GM19372 (cell line): ENCODE results near the gene ZBTB8OS.
A peak's percentile ranks its signal among the peaks of the same experiment; 100 is the strongest.
"Not testable (repeated sequence)": the region's sequence is repeated elsewhere in the genome, so short reads cannot be mapped to it uniquely, and the experiment has no call there.

ENCODE experiments used
- ATAC-seq: cut with Tn5 transposase; IDR thresholded peaks from one replicate; pipeline ENCODE4 v1.9.1; 2021; ENCODE audit warnings: mild to moderate bottlenecking, low read depth, moderate library complexity; ENCODE audit not compliant: unreplicated experiment

ZBTB8OS gene

DNA sequence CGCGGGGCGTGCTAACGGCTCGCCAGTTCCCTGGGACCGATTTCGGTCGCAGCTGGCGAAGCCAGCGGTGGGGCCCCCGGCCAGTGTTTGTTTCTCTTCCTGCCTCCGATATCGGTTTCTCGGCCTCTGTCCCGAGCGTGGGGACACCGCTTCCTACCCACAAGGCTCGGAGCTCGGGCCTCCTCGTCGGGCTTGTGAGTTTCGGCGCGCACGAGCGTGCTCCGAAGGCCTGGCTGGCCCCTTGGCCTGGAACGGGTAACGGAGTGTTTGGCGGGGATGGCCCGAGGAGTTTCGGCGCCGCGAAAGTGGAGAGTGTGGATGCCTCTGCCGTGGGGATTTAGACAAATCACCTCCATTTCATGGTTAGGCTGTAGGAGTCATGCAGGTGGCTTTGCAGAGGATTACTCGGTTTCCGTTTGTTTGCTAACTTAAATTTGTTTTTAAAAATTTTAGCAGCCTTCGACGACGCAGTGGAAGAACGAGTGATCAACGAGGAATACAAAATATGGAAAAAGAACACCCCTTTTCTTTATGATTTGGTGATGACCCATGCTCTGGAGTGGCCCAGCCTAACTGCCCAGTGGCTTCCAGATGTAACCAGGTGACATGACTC lies 1.2 kb upstream of the ZBTB8OS start:
- no peak for ATAC-seq

DNA sequence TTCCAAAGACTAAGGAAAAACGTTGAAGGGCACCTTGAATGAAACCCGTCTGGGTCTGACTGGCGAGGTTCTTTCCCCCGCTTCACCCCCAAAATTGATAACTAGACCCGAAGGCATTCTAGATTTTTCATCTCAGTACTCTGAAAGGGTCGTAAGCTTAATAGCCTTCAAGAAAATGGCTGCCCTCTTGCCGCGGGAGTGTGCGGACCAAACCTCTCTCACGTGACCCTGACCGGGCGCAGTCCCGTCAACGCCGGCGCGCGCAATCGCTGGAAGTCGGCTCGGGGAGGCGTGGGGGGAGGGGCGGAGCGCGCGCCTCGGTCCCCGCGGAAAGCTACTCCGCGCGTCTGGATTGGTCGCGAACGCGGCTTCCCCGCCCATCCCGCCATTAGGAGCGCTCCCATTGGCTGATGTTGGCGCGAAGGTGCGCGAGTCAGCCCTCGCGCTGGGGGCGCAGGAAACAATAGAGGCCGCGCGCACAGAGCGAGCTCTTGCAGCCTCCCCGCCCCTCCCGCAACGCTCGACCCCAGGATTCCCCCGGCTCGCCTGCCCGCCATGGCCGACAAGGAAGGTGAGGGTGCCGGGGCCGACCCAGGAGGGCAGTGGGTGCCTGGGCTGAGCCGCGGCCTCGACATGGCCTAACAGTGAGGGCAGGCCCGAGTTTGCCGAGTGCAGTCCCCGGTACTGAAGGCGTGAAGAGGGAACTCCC lies 556 bp upstream of the ZBTB8OS start, which contains the start of gene RBBP4:
Gene RBBP4 (plus strand): TSS at position 457 of the 709 bp plus-strand sequence. CDS start 99 bp downstream, at position 556.
- peak; percentile 86 for ATAC-seq

DNA sequence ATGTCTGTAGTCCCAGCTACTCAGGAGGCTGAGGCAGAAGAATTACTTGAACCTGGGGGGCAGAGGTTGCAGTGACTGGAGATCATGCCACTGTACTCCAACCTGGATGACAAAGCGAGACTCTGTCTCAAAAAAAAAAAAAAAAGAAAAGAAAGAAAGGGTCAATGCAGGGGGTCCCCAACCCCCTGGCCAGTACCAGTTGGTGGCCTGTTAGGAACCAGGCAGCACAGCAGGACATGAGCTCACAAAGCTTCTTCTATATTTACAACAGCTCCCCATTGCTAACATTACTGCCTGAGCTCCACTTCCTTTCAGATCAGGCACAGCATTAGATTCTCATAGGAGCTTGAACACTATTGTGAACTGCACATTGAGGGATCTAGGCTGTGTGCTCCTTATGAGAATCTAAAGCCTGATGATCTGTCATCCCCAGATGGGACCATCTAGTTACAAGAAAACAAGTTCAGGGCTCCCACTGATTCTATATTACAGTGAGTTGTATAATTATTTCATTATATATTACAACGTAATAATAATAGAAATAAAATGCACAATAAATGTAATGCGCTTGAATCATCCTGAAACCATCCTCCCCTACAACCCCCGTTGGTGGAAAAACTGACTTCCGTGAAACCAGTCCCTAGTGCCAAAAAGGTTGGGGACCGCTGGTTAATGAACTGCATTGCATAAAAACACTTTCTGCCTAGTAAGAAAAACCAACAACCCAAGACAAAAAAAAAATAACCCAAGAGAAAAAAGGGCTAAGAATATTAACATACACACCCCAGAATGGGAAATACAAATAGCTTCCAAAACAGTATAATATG lies 2.8 kb downstream of the ZBTB8OS start:
- no peak for ATAC-seq

DNA sequence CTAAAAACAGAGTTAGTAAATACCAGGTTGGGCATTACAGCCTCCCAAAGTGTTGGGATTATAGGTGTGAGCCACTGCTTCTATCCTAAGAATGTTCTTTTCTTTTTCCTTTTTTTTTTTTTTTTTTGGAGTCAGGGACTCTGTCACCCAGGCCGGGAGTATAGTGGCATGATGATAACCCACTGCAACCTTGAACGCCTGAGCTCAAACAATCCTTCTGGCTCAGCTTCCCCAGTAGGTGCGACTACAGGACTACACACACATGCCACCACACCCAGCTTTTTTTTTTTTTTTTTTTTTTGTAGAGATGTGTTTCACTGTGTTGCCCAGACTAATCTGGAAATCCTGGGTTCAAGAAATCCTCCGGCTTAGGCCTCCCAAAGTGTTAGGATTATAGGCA lies 5.9 kb downstream of the ZBTB8OS start:
- no peak for ATAC-seq

DNA sequence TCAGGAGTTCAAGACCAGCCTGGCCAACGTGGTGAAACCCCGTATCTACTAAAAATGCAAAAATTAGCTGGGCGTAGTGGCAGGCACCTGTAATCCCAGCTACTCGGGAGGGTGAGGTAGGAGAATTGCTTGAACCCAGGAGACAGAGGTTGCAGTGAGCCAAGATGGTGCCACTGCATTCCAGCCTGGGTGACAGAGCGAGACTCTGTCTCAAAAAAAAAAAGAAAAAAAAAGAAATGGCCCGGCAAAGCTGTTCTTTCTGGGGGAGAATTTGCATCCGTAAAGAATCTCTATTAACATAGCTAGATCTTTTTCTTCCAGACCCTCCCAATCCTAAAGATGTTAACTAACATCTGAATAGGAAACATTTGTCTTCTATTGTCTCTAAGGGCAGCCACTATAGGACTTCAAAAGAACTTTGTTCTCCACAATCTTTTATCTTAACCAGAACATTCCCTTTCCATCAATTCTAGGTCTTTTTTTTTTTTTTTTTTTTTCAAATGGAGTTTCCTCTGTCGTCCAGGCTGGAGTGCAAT lies 8.0 kb downstream of the ZBTB8OS start:
- ATAC-seq: not testable (repeated sequence)

DNA sequence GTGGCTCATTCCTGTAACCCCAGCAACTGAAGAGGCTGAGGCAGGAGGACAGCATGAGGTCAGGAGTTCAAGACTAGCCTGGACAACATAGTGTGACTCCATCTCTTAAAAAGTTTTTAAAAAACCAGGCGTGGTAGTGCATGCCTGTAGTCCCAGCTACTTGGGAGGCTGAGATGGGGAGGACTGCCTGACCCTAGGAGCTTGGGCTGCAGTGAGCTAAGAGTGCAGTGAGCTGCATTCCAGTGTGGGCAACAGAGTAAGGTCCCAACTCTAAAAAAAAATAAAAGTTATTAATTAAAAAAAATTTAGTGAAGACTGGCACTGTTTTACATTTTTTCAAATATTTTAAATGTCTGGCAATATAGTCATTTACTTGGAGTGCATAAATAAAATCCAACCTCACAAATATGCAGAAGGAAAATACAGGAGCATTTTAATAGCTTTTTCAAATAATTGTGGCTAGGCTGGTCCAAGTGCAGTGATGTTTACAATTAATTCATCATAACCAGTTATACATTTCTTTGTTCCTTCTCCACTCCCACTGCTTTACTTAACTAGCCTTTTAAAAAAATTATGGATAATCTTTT lies 10.8 kb downstream of the ZBTB8OS start:
- no peak for ATAC-seq

DNA sequence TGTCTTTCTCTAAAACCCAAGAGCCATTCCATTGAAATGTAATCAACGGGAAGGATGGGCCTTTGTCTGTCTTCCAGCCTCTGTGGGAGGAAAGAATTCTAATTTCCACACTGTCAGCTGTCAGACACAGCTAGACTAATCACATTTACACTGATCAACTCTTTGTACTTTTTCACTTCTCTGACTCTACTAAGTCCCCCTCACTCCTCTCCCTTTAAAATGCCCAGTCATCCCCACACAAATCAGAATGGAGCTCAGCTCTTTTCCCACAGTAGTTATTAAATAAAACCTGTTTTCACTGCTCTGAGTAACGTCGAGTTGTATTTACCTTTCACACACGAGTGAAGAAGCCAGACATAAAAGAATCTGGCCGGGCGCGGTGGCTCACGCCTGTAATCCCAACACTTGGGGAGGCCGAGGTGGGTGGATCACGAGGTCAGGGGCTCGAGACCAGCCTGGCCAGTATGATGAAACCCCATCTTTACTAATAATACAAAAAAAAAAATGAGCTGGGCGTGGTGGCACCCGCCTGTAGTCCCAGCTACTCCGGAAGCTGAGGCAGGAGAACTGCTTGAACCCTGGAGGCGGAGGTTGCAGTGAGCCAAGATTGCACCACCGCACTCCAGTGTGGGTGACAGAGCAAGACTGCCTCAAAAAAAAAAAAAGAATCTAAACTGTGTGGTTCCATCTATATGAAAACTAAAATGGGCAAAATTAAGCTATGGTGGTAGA lies 13.3 kb downstream of the ZBTB8OS start:
- ATAC-seq: no peak

DNA sequence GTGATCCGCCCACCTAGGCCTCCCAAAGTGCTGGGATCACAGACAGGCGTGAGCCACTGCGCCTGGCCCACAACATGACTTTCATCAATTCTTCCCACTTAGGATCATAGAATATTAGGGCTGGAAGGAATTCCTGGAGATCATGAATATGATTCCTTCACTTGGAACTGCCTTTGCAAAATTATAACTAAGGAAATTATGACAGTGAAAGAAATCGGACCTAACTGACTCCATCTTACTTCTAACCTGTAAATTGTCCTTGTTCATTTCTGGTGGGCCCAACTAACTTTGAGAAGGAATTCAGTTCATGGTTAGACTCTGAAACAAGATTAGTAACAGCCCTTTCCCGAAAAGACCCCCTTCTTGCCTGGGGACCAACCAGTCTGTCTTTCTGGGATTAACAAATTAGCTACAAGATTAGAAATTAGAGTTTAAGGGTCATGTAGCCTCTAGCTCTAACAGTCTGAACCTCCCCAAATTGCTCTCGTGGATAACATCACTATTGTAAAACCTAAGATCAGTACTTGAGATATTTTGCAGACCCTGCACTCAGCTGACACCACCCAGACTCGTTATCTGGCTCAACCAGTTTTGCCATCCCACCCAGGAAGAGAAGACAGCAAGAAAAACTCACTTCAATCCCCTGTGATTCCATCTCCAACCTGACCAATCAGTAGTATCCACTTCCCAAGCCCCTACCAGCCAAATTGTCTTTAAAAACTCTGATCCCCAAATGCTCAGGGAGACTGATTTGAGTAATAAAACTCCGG lies 14.7 kb downstream of the ZBTB8OS start:
- ATAC-seq: no peak

DNA sequence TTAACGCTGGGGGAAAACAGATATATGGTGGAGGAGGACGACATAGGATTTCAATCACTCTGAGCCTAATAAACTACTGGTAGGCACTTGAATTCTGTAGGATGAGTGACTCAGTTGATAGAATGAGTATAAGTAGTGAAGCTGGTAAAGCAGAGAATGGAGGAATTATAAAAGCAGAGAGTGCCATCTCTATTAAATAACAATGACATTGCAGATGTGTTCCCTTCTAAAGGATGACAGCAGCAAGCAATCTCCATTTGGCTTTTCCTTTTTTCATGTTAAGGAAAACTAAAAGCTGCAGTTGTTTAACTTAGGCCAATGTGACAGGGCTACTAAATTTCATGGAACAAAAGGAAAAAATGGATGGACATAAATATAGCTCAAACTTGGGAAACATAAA lies 17.5 kb downstream of the ZBTB8OS start:
- no peak for ATAC-seq

DNA sequence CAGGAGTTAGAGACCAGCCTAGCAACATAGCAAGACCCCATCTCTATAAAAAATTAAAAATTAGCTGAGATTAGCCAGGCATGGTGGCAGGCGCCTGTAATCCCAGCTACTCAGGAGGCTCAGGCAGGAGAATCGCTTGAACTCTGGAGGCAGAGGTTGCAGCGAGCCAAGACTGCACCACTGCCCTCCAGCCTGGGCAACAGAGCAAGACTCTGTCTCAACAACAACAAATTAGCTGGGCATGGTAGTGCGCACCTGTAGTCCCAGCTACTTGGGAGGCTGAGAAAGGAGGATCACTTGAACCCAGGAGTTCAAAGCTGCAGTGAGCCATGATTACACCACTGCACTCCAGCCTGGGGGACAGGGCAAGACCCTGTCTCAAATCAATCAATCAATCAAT lies 20.2 kb downstream of the ZBTB8OS start:
- not testable (repeated sequence) for ATAC-seq

DNA sequence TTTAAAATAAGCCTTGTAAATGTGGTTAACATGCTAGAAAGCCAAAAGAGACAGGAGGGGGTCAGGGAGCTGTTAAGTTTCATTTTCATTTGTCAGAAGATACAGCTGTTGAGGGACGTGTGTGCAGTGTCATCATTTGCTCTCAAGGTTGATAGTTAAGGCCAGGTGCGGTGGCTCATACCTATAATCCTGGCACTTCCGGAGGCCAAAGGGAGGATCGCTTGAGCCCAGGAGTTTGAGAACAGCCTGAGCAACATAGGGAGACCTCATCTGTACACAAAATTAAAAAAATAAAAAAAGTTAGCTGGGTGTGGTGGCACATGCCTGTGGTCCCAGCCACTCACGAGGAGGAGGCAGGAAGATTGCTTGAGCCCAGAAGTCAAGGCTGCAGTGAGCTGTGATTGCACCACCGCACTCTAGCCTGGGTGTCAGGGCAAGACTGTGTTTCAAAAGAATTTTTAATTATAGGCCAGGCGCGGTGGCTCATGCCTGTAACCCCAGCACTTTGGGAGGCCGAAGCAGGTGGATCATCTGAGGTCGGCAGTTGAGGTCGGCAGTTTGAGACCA lies 22.7 kb downstream of the ZBTB8OS start:
- ATAC-seq: no peak

DNA sequence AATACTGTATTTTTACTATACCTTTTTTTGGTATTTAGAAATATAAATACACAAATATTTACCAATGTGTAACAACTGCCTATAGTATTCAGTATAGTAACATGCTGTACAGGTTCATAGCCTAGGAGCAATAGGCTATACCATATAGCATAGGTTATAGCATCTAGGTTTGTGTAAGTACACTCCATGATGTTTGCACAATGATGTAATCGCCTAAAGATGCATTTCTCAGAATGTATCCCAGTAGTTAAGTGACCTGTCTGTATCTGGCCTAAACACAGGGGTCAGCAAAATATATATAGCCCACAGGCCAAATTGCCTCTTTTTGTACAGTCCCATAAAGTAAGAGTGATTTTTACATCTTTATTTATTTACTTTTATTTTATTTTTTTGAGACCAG lies 24.2 kb downstream of the ZBTB8OS start:
- ATAC-seq: no peak

DNA sequence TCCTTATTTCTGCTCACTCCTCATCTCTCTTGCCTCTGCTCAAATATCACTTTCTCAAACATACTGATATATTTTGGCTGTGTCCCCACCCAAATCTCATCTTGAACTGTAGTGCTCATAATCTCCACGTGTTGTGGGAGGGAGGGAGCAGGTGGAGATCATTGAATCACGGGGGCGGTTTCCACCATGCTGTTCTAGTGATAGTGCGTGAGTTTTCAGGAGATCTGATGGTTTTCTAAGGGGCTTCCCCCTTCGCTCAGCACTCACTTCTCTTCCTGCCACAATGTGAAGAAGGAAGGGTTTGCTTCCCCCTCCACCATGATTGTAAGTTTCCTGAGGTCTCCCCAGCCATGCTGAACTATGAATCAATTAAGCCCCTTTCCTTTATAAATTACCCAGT lies 26.6 kb downstream of the ZBTB8OS start:
- ATAC-seq: no peak

DNA sequence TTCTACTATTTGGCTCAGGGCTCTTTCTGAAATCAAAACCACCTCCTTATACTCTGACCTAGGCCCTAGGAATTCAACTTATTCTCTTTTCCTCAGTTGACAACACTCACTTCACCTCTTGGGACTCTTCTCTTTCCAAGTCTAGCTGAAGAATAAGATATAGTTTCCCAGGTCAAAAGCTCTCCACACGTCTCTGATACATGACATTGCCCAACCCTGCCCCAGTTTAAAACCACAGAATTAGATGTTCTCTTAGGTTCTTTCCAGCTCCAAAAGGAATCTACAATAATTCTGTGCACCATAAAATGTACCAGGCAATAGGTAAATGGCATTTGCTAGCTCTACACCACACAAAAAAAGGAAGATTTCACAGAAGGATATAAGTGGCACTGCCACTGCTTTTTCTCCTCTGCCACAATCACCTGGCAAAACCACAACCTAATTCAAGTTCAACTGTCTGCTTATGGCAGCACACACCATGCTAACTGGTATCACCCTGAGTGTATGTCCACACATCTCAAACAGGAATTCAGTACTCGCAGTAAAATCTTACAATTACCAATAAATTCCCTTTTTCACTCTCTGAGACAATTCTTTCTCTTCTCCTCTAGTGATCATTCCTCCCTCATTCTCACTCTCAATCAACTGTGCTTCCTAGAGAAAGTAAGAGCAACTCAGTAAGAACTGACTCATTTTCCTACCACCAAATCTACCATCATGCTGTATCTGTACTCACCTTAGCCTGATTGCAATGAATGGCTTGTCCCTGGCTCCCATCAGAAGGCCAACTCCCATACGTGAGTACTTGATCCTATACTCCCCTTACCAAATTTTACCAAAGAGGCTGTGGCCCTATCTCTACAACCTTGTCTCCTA lies 27.3 kb downstream of the ZBTB8OS start:
- no peak for ATAC-seq

DNA sequence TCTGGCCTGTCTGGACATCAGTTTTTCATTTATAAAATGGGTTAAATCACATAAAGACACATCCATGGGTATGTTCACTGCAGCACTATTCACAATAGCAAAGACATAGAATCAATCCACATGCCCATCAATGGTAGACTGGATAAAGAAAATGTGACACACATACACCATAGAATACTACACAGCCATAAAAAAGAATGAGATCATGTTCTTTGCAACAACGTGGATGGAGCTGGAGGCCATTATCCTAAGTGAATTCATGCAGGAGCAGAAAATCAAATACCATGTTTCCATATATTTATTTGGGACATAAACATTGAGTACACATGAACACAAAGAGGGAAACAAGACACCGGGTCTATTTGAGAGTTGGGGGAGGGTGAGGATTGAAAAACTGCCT lies 28.1 kb downstream of the ZBTB8OS start:
- no peak for ATAC-seq

DNA sequence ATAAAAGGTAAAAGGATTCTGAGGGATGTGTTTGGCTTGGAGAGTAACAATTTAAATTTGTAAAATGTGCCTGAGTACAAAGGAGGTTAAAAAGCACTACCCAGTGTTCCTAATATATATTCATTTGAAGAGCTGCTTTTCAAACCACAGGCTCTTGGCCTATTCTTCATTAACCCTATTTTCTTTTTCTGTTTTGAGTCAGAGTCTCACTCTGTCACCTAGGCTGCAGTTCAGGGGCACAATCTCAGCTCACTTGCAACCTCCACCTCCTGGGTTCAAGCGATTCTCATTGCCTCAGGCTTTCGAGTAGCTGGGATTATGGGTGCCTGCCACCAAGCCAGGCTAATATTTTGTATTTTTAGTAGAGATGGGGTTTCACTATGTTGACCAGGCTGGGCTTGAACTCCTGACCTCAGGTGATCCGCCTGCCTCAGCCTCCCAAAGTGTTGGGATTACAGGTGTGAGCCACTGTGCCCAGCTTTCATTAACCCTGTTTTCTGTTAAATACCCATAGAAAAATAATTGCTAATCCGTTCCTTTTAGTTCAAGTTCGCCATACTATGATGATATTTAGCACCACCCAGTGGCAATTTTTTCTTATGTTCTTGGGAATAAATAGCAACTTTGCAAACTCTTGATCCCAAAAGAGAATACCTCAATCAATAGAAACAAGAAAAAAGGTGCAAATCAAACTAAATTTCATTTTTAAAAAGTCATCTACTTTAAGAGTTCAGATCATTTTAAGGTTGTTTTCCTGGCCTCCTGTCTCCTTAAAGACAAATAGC lies 30.5 kb downstream of the ZBTB8OS start:
- no peak for ATAC-seq

DNA sequence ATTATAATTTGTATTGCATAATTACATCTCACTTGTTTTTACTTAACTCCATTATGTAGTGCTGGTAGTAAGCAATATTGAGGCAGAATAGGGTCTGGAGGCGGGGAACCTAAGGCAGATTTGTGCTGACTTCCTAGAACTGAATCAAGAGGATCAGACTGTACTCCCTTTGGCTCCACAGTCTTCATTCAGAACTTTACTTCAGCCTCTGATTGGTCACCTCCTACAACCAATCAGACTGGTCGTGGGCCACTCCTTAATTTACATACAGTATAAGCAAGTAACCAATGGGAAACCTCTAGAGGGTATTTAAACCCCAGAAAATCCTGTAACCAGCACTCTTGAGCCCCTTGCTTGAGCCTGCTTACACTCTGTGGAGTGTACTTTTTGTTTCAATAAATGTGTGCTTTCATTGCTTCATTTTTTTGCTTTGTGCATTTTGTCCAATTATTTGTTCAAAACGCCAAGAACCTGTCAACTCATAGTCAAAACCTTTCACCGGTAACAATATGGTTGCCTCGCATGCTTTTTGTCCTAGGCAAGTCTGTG lies 31.6 kb downstream of the ZBTB8OS start:
- ATAC-seq: no peak
